SU-DHL-6 (cell line): Measurements from ENCODE around the gene ZDHHC11B.
"Not testable (repeated sequence)": the region's sequence is repeated elsewhere in the genome, so short reads cannot be mapped to it uniquely, and the experiment has no call there.

Source experiments
- H2AFZ ChIP-seq: fragments of 200-600 bp; sonication (generic); 2 replicates; pipeline ENCODE4 v1.6.1; 2014; ENCODE audit warnings: low read depth, mild to moderate bottlenecking, moderate library complexity, mixed read lengths, antibody characterized with exemption, low read length; ENCODE audit not compliant: severe bottlenecking
- H3F3A ChIP-seq: fragments of 200-600 bp; shearing (Covaris generic); 2 replicates; pipeline ENCODE4 v1.6.0; 2016; ENCODE audit warnings: antibody characterized with exemption, mild to moderate bottlenecking; ENCODE audit not compliant: insufficient read depth
- H3K27ac ChIP-seq: fragments of 200-600 bp; sonication (generic); 2 replicates; pipeline ENCODE4 v1.5.1; 2016; ENCODE audit warnings: low read depth, mild to moderate bottlenecking, low read length, moderate library complexity, mixed read lengths
- H3K27me3 ChIP-seq: fragments of 200-600 bp; sonication (generic), shearing (Covaris generic); 2 replicates; pipeline ENCODE4 v1.6.0; 2014; ENCODE audit warnings: mild to moderate bottlenecking, low read length
- H3K36me3 ChIP-seq: fragments of 200-600 bp; sonication (generic); 2 replicates; pipeline ENCODE4 v1.6.1; 2014; ENCODE audit warnings: mild to moderate bottlenecking, low read length, mixed read lengths
- H3K4me2 ChIP-seq: fragments of 300-600, 200-600 bp; shearing (Covaris generic), sonication (generic); 2 replicates; pipeline ENCODE4 v1.6.0; 2014; ENCODE audit warnings: low read length, low read depth, mild to moderate bottlenecking; ENCODE audit not compliant: poor library complexity, severe bottlenecking
- H3K4me3 ChIP-seq: fragments of 200-600 bp; sonication (generic); 2 replicates; pipeline ENCODE4 v1.5.1; 2014; ENCODE audit warnings: antibody characterized with exemption, low read length, mild to moderate bottlenecking, mixed read lengths; ENCODE audit not compliant: insufficient read depth, poor library complexity, severe bottlenecking
- H3K79me2 ChIP-seq: fragments of 200-600 bp; sonication (generic); 2 replicates; pipeline ENCODE4 v1.6.1; 2014; ENCODE audit warnings: mild to moderate bottlenecking, low read length, moderate library complexity; ENCODE audit not compliant: insufficient read depth
- H3K9ac ChIP-seq: fragments of 200-600 bp; sonication (generic); 2 replicates; pipeline ENCODE4 v1.7.0; 2014; ENCODE audit warnings: mild to moderate bottlenecking, low read length
- H3K9me2 ChIP-seq: fragments of 200-600 bp; sonication (generic); replicated peaks from 2 replicates; pipeline ENCODE4 v1.6.1; 2014; ENCODE audit warnings: low read length; ENCODE audit not compliant: insufficient read depth
- H3K9me3 ChIP-seq: fragments of 200-600 bp; sonication (generic); 2 replicates; pipeline ENCODE4 v1.6.1; 2014; ENCODE audit warnings: low read length, mixed read lengths; ENCODE audit not compliant: insufficient read depth
- H4K20me1 ChIP-seq: fragments of 200-600 bp; sonication (generic); 2 replicates; pipeline ENCODE4 v1.6.1; 2014; ENCODE audit warnings: low read depth, mild to moderate bottlenecking, antibody characterized with exemption, low read length, moderate library complexity, mixed read lengths
- CTCF ChIP-seq: fragments of 200-600 bp; sonication (generic); IDR thresholded peaks from one replicate; pipeline ENCODE4 v1.5.1; 2017; ENCODE audit warnings: antibody characterized with exemption, mild to moderate bottlenecking, low read length, moderate library complexity; ENCODE audit not compliant: insufficient read depth, poor library complexity, severe bottlenecking
- EZH2phosphoT487 ChIP-seq: fragments of 200-600 bp; sonication (generic), shearing (Covaris generic); conservative IDR thresholded peaks from 2 replicates; pipeline ENCODE4 v1.6.1; 2018; ENCODE audit warnings: mild to moderate bottlenecking, antibody characterized with exemption, low read length, moderate library complexity, mixed read lengths

Gene ZDHHC11B

GRCh38 chr5:815449-815848 is 30.9 kb upstream of the ZDHHC11B start:
- no peaks in the 10 kb centered on the region for H3K79me2 ChIP-seq
- no peaks in the 10 kb centered on the region for H3K36me3 ChIP-seq
- no peak overlapping the region for H3K4me3 ChIP-seq
- no peaks in the 10 kb centered on the region for H3K27me3 ChIP-seq
- no peak overlapping the region for H3K27ac ChIP-seq
- no peak overlapping the region for H2AFZ ChIP-seq
- no peak overlapping the region for H3K4me2 ChIP-seq
- no peak overlapping the region for H3K9ac ChIP-seq
- TF ChIP-seq EZH2phosphoT487 (no peak), CTCF (no peak)
- no peaks in the 10 kb centered on the region for H3K9me3 ChIP-seq
- no peaks in the 10 kb centered on the region for H3F3A ChIP-seq
- H3K9me2 ChIP-seq, result no peaks in the 10 kb centered on the region
- H4K20me1 ChIP-seq, result no peaks in the 10 kb centered on the region

- not testable (repeated sequence) for H3K9me3 ChIP-seq, H3K36me3 ChIP-seq, H2AFZ ChIP-seq, H3K27ac ChIP-seq, H3F3A ChIP-seq, H3K27me3 ChIP-seq, H3K4me2 ChIP-seq, H4K20me1 ChIP-seq, H3K79me2 ChIP-seq, H3K9me2 ChIP-seq, H3K9ac ChIP-seq, H3K4me3 ChIP-seq
Measured at GRCh38 chr5:813575-813974, 29.0 kb upstream of the ZDHHC11B start.

- not testable (repeated sequence) for H3F3A ChIP-seq, H3K9me2 ChIP-seq, H3K27ac ChIP-seq, H3K9me3 ChIP-seq, H3K36me3 ChIP-seq, H3K4me3 ChIP-seq, H3K9ac ChIP-seq, H3K27me3 ChIP-seq, H2AFZ ChIP-seq, H4K20me1 ChIP-seq, H3K4me2 ChIP-seq, H3K79me2 ChIP-seq
Measured at GRCh38 chr5:811384-811783, 26.9 kb upstream of the ZDHHC11B start.

- H3K36me3 ChIP-seq, H3K79me2 ChIP-seq, H3K4me2 ChIP-seq, H3F3A ChIP-seq, H3K9me3 ChIP-seq, H3K27ac ChIP-seq, H3K27me3 ChIP-seq, H3K4me3 ChIP-seq, H4K20me1 ChIP-seq, H2AFZ ChIP-seq, H3K9ac ChIP-seq, H3K9me2 ChIP-seq: not testable (repeated sequence)
Measured at GRCh38 chr5:807719-808514, 23.4 kb upstream of the ZDHHC11B start.

GRCh38 chr5:801472-801871 is 16.9 kb upstream of the ZDHHC11B start:
- no peaks in the 10 kb centered on the region for H3K79me2 ChIP-seq
- H3F3A ChIP-seq, result no peaks in the 10 kb centered on the region
- no peak overlapping the region for H2AFZ ChIP-seq
- no peaks in the 10 kb centered on the region for H3K9me3 ChIP-seq
- no peaks in the 10 kb centered on the region for H3K9me2 ChIP-seq
- H3K27me3 ChIP-seq, result no peaks in the 10 kb centered on the region
- TF ChIP-seq EZH2phosphoT487, result no peak
- TF ChIP-seq CTCF, result no peak
- no peaks in the 10 kb centered on the region for H3K36me3 ChIP-seq
- no peaks in the 10 kb centered on the region for H4K20me1 ChIP-seq
- no peak overlapping the region for H3K27ac ChIP-seq
- H3K9ac ChIP-seq, result no peak overlapping the region
- no peak overlapping the region for H3K4me2 ChIP-seq
- H3K4me3 ChIP-seq, result no peak overlapping the region

GRCh38 chr5:801055-801454 is 16.5 kb upstream of the ZDHHC11B start:
- not testable (repeated sequence) for H3F3A ChIP-seq, H3K9ac ChIP-seq, H3K9me3 ChIP-seq, H3K27ac ChIP-seq, H3K79me2 ChIP-seq, H3K27me3 ChIP-seq, H3K36me3 ChIP-seq, H3K4me2 ChIP-seq, H2AFZ ChIP-seq, H4K20me1 ChIP-seq, H3K9me2 ChIP-seq, H3K4me3 ChIP-seq
